HG03469 (cell line): ENCODE data around the gene MMP25.
"Not testable (repeated sequence)": the region's sequence is repeated elsewhere in the genome, so short reads cannot be mapped to it uniquely, and the experiment has no call there.

Experiments
- ATAC-seq: cut with Tn5 transposase; IDR thresholded peaks from one replicate; pipeline ENCODE4 v1.9.1; 2021; ENCODE audit warnings: mild to moderate bottlenecking, moderate library complexity, moderate number of reproducible peaks; ENCODE audit not compliant: unreplicated experiment

The MMP25 gene

DNA sequence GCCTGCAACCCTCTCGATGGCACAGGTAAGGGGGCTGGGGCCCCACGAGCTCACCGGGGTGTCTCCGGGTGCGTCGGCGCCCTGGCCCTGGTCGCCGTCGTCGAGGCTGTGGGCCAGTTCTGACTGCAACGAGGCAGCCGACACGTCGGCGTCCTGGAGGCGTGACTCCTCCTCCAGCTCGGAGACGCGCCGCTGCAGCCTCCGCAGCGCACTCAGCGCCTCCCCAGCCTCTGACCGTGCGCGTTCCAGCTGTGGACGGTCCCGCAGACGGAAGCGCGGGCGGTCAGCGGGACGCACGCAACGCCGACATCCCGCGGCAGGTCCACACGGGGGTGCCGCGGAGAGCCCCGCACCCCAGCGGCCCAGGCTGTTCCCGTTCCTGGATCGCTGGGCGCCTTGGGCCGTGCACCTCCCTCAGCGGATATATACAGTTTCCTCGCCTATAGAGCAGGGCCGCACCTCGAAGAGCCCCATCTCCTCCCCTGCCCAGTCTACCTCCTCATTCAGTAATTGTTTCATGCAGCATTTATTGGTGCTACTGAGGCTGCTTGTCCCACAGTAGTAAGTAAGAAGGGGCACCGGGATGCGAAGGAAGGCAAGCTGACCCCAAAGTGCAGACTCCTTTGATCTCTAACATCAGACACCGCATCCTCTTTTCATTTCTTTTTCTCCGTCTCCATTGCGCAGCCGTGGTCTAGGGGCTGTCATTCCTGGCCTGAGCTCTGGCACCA, 16.7 kb upstream of the MMP25 start:
- no peak for ATAC-seq

- no peak for ATAC-seq
Measured at GRCh38 chr16:3030222-3031212, 15.8 kb upstream of the MMP25 start.

DNA sequence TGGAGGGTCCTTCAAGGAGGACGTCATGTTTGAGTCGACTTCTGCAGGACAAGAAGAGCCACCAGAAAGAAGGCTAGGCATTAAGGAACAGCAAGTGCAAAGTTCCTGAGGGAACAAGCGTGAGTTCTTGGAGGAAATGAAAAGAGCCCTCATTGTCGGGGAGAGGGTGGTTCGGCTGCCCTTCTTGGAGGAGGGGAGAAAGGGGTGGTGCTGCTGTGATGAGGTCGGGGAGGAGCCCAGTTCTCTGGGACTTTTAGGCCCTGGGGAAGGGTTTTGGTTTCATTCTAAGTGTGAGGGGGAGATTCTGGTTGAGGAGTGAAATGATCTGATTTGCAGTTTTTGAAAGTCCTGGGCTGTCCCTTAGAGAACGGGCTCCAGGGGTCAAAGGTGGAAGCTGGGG, 13.7 kb upstream of the MMP25 start:
- no peak for ATAC-seq

GRCh38 chr16:3035289-3035971, 10.9 kb upstream of the MMP25 start:
- ATAC-seq = no peak

- ATAC-seq = no peak
Measured at GRCh38 chr16:3035972-3036725, 10.2 kb upstream of the MMP25 start.

DNA sequence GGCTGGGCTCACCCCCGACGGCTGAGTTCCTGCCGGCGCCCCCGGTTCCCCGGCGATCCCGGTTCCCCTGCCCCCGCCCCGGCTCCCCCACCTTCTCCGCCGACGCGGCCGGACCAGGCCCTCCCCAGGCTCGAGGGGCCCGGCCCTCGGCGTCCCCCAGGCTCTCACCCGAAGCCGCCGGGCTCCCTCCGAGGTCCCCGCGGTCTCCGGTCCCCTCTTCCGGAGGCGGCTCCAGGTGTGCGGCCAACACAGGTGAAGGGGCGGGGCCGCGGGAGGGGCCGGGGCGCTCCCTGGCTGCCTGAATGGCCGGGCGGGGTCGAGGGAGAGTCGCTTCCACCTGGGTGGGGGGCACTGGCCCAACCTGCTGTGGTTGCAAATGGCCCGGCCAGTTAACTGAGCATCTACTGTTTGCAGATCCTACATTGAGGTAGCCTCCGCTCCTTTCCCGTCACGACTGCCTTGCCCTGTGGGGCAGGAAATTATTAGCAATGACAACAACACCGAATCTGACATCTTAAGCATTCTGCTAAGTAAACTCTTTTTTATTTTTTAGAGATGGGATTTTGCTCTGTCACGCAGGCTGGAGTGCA, 9.5 kb upstream of the MMP25 start, which contains the start of gene BICDL2:
Gene BICDL2, minus strand, starts transcription at position 219 of the 590 bp plus-strand sequence. CDS start 1,448 bp downstream, outside the sequence.
- no peak for ATAC-seq

- ATAC-seq = no peak
Measured at GRCh38 chr16:3038256-3038655, 8.1 kb upstream of the MMP25 start.

- no peak for ATAC-seq
Measured at GRCh38 chr16:3038896-3039295, 7.5 kb upstream of the MMP25 start.

DNA sequence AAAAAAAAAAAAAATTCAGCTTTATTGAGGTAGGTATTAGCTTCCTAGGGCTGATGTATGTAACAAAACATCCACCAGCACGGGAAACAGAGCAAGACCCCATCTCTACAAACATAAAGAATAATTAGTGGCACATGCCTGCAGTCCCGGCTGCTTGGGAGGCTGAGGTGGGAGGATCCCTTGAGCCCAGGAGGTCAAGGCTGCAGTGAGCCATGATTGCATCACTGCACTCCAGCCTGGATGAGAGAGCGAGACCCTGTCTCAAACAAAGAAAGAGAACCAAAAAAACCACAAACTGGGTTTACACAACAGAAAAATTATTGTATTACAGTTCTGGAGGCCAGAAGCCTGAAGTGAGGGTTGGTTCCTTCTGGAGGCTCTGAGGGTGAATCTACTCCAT, 4.0 kb upstream of the MMP25 start:
- ATAC-seq = no peak

GRCh38 chr16:3044708-3045107, 1.7 kb upstream of the MMP25 start:
- no peak for ATAC-seq

DNA sequence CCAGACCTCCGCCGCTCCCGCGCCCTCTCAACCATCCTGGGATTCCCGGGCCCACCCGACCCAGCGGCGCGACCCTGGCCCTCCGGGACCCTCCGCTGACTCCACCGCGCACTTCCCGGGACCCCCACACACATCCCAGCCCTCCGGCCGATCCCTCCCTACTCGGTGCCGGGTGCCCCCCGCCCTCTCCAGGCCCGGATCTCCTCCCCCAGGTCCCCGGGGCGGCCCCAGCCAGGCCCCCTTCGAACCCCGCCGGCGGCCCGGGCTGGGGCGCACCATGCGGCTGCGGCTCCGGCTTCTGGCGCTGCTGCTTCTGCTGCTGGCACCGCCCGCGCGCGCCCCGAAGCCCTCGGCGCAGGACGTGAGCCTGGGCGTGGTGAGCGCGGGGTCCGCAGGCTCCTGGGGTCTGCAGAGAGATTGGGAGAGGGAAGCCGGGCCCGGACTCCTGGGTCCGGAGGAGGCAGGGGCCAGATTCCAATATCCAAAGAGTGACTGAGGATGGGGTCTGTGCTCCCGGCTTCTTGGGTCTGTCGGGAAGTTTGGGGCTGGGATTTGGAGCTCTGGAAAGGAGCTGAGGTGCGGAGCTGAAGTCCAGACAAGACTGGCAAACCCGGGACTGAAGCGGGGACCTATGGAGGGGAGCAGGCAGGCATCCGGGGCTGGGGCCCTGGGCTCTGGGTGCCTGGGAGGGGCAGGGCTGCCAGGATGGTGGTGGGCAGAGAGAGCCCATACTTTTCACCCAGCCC, 453 bp downstream of the MMP25 start:
- no peak for ATAC-seq

GRCh38 chr16:3047387-3047720, 993 bp downstream of the MMP25 start:
- ATAC-seq = no peak

- no peak for ATAC-seq
Measured at GRCh38 chr16:3049921-3050481, 3.6 kb downstream of the MMP25 start.

GRCh38 chr16:3050487-3050886, 4.1 kb downstream of the MMP25 start:
- no peak for ATAC-seq

- ATAC-seq = no peak
Measured at GRCh38 chr16:3051009-3051408, 4.6 kb downstream of the MMP25 start.

DNA sequence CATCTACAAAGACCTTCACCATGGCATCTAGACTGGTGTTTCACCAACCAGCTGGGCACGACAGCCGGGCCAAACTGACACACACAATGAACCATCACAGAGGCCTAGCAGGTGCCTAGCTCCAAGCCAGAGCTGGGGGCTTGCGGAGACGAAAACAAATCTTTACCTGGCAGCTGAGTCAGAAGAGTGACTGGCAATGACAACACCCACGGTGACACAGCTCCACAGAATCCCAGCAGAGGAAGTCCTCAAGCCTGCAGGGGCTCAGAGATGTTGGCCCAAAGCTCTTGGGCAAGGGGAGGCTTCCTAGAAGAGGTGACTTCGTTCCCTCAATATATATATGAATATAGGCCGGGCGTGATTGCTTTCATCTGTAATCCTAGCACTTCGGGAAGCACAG, 5.1 kb downstream of the MMP25 start:
- no peak for ATAC-seq

DNA sequence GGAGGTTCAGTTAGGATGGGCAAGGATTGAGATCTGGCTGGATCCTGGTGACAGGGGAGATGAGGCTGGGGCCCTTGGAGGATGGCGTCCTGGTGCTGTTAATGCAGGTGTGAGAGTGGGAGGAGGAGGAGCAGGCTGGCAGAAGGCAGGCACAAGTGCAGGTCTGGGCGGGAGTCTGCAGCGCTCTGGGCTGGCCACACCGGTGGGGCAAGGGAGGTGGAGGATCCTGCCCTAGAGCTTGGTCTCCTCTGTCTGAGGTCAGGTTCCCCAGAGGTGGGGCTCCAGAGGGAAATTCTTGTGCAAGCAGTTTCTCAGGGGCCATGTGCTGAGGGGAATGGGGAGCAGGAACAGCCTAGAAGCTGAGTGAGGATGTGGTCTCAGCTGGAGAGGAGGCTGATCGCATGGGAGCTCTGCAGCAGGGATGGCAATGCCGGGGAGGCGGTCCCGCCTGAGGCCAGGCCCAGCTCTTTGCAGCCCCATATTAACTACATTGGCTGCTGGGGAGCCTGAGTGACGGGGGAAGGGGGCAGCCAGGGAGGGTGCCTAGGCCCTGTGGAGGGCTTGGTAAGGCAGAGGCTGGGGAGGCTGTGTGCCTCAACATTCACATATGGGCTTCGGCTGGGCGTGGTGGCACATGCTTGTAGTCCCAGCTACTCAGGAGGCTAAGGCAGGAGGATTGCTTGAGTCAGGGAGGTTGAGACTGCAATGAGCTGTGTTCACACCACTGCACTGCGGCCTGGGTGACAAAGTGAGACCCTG, 6.4 kb downstream of the MMP25 start:
- not testable (repeated sequence) for ATAC-seq

- not testable (repeated sequence) for ATAC-seq
Measured at GRCh38 chr16:3053330-3053710, 7.0 kb downstream of the MMP25 start.
